Neural cell (in vitro differentiated cells): ENCODE results near the gene CPT1A. TPM values are rescaled to one million over a fixed set of nuclear protein-coding genes. Genes with fewer than 3 reads are reported as not detected.

Experiments
- H2AFZ ChIP-seq: fragments of 200-600, 300-800 bp; sonication (generic), shearing (Covaris generic); 2 replicates; pipeline ENCODE4 v1.6.0; 2014; ENCODE audit warnings: low read depth, mild to moderate bottlenecking, antibody characterized with exemption, low read length, moderate library complexity
- H3F3A ChIP-seq: fragments of 200-600 bp; shearing (Covaris generic); 2 replicates; pipeline ENCODE4 v1.6.1; 2016; ENCODE audit warnings: mild to moderate bottlenecking, moderate library complexity, mixed read lengths, antibody characterized with exemption, low read length; ENCODE audit not compliant: insufficient read depth, poor library complexity, severe bottlenecking
- H3K27ac ChIP-seq: fragments of 200-600, 300-800 bp; sonication (generic), shearing (Covaris generic); 2 replicates; pipeline ENCODE4 v1.5.1; 2014; ENCODE audit warnings: mild to moderate bottlenecking, low read length, moderate library complexity
- H3K27me3 ChIP-seq: fragments of 300-800, 200-600 bp; sonication (generic), shearing (Covaris generic); 2 replicates; pipeline ENCODE4 v1.6.0; 2014; ENCODE audit warnings: mild to moderate bottlenecking, low read depth, low read length, moderate library complexity; ENCODE audit not compliant: insufficient read depth
- H3K36me3 ChIP-seq: fragments of 300-800, 200-600 bp; sonication (generic), shearing (Covaris generic); 2 replicates; pipeline ENCODE4 v1.5.1; 2014; ENCODE audit warnings: mild to moderate bottlenecking, antibody characterized with exemption, low read length, moderate library complexity; ENCODE audit not compliant: insufficient read depth
- H3K4me2 ChIP-seq: fragments of 300-800, 200-600 bp; sonication (generic), shearing (Covaris generic); 2 replicates; pipeline ENCODE4 v1.6.0; 2014; ENCODE audit warnings: mild to moderate bottlenecking, low read length
- H3K4me3 ChIP-seq: fragments of 300-800, 200-600 bp; sonication (generic), shearing (Covaris generic); 2 replicates; pipeline ENCODE4 v1.5.1; 2014; ENCODE audit warnings: mild to moderate bottlenecking, low read length, moderate library complexity
- H3K79me2 ChIP-seq: fragments of 200-600 bp; shearing (Covaris generic); replicated peaks from 2 replicates; pipeline ENCODE4 v1.6.0; 2014; ENCODE audit warnings: mild to moderate bottlenecking, low read length, moderate library complexity; ENCODE audit not compliant: insufficient read depth
- H3K9ac ChIP-seq: fragments of 300-800, 200-600 bp; sonication (generic), shearing (Covaris generic); 2 replicates; pipeline ENCODE4 v1.6.1; 2016; ENCODE audit warnings: mild to moderate bottlenecking, low read length, mixed read lengths
- H3K9me2 ChIP-seq: fragments of 200-600 bp; shearing (Covaris generic); 2 replicates; pipeline ENCODE4 v1.6.1; 2016; ENCODE audit warnings: mild to moderate bottlenecking, low read length, mixed read lengths; ENCODE audit not compliant: insufficient read depth
- H3K9me3 ChIP-seq: fragments of 200-600, 300-800 bp; sonication (generic), shearing (Covaris generic); 2 replicates; pipeline ENCODE4 v1.6.1; 2016; ENCODE audit warnings: mild to moderate bottlenecking, mixed run types, low read length, moderate library complexity, mixed read lengths
- H4K20me1 ChIP-seq: fragments of 200-600 bp; shearing (Covaris generic); 2 replicates; pipeline ENCODE4 v1.6.1; 2016; ENCODE audit warnings: mild to moderate bottlenecking, mixed run types; ENCODE audit not compliant: insufficient read depth
- CTCF ChIP-seq: fragments of 450-650 bp; IDR thresholded peaks from 2 replicates; pipeline ENCODE4 v1.5.1; 2014; ENCODE audit warnings: antibody characterized with exemption, mild to moderate bottlenecking, moderate library complexity; ENCODE audit not compliant: poor library complexity, severe bottlenecking
- MXI1 ChIP-seq: fragments of 450-650 bp; conservative IDR thresholded peaks from 2 replicates; pipeline ENCODE4 v1.6.1; 2014; ENCODE audit warnings: antibody characterized with exemption, mild to moderate bottlenecking; ENCODE audit not compliant: poor library complexity, severe bottlenecking
- RAD21 ChIP-seq: fragments of 450-650 bp; conservative IDR thresholded peaks from 2 replicates; pipeline ENCODE4 v1.6.1; 2014; ENCODE audit warnings: antibody characterized with exemption, mild to moderate bottlenecking, moderate library complexity
- TAF1 ChIP-seq: IDR thresholded peaks from 2 replicates; pipeline ENCODE4 v1.6.1; 2012; ENCODE audit warnings: low read depth
- polyA plus RNA-seq: library from polyadenylated mRNA; depleted of rRNA; stranded (reverse); fragments of >200 nt; gene quantifications from 2 replicates; pipeline ENCODE4 v1.2.3, GENCODE V29; 2014
- TF ChIP-seq, protein P1 (sequence below): IDR thresholded peaks from 2 replicates; pipeline ENCODE4 v1.6.1; 2012; ENCODE audit warnings: borderline replicate concordance

CPT1A gene
- polyA plus RNA-seq, 1 donor from 2014 or later: 0.35 TPM

- Histone ChIP-seq H4K20me1 (no peaks in the 10 kb centered on the region), H3K27me3 (no peaks in the 10 kb centered on the region), H3K27ac (no peak overlapping the region), H3F3A (no peaks in the 10 kb centered on the region), H3K9ac (no peak overlapping the region), H3K4me3 (no peak overlapping the region), H2AFZ (no peak overlapping the region), H3K9me3 (no peaks in the 10 kb centered on the region), H3K79me2 (no peaks in the 10 kb centered on the region), H3K36me3 (no peaks in the 10 kb centered on the region), H3K4me2 (no peak overlapping the region), H3K9me2 (no peaks in the 10 kb centered on the region)
- TF ChIP-seq RAD21: no peak
- TF ChIP-seq, protein P1, sequence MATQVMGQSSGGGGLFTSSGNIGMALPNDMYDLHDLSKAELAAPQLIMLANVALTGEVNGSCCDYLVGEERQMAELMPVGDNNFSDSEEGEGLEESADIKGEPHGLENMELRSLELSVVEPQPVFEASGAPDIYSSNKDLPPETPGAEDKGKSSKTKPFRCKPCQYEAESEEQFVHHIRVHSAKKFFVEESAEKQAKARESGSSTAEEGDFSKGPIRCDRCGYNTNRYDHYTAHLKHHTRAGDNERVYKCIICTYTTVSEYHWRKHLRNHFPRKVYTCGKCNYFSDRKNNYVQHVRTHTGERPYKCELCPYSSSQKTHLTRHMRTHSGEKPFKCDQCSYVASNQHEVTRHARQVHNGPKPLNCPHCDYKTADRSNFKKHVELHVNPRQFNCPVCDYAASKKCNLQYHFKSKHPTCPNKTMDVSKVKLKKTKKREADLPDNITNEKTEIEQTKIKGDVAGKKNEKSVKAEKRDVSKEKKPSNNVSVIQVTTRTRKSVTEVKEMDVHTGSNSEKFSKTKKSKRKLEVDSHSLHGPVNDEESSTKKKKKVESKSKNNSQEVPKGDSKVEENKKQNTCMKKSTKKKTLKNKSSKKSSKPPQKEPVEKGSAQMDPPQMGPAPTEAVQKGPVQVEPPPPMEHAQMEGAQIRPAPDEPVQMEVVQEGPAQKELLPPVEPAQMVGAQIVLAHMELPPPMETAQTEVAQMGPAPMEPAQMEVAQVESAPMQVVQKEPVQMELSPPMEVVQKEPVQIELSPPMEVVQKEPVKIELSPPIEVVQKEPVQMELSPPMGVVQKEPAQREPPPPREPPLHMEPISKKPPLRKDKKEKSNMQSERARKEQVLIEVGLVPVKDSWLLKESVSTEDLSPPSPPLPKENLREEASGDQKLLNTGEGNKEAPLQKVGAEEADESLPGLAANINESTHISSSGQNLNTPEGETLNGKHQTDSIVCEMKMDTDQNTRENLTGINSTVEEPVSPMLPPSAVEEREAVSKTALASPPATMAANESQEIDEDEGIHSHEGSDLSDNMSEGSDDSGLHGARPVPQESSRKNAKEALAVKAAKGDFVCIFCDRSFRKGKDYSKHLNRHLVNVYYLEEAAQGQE: no peak
- TF ChIP-seq CTCF: no peak
- TF ChIP-seq TAF1: no peak
- TF ChIP-seq MXI1: no peak
Observed at GRCh38 chr11:68711114-68711513, 130.6 kb downstream of the CPT1A start.

DNA sequence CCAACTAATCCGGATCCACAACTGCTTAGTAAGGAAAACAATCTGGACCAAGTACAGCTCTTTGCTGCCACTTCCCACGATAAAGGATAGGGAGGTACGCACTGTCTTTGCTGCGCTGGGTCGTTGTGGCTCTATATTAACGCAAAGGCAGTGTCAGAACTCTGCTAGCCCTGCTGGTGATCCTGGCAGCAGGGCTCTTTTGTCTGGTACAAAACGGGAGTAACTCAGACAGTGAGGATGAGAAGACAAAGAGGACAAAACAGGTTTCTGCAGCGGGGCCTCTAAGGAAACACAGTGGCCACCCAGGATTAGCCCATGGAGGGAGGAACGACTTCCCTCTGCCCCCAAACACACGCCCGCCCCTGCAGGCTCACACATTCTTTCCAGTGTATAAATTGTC lies 131.3 kb downstream of the CPT1A start:
- no peak overlapping the region for H3K9ac ChIP-seq
- H3K4me3 ChIP-seq: no peak overlapping the region
- H3K9me2 ChIP-seq: no peaks in the 10 kb centered on the region
- H3K79me2 ChIP-seq: no peaks in the 10 kb centered on the region
- no peak overlapping the region for H3K27ac ChIP-seq
- H3K4me2 ChIP-seq: no peak overlapping the region
- no peaks in the 10 kb centered on the region for H3K36me3 ChIP-seq
- H3K9me3 ChIP-seq: no peaks in the 10 kb centered on the region
- no peaks in the 10 kb centered on the region for H3F3A ChIP-seq
- no peak overlapping the region for H2AFZ ChIP-seq
- H4K20me1 ChIP-seq: no peaks in the 10 kb centered on the region
- TF ChIP-seq, protein P1: no peak
- TF ChIP-seq CTCF: no peak
- no peaks in the 10 kb centered on the region for H3K27me3 ChIP-seq
